Suprapubic skin (tissue), 4 donors: Measurements from ENCODE around the gene RABL2B.

Experiments
- CTCF ChIP-seq, 2 donors: fragments of 200-600 bp in 1 of 2; fragments of 450-650 bp in 1 of 2; sonication (generic) in 1 of 2; IDR thresholded peaks; one replicate each; pipeline ENCODE4 v1.5.1; 2016 to 2019; ENCODE audit warnings: antibody characterized with exemption in 2 of 2, mild to moderate bottlenecking in 1 of 2, moderate library complexity in 1 of 2
- EP300 ChIP-seq: sonication (generic); formaldehyde crosslinking; IDR thresholded peaks from one replicate; pipeline ENCODE4 v1.6.1; 2017; ENCODE audit warnings: antibody characterized with exemption
- POLR2A ChIP-seq, 2 donors: fragments of 450-650 bp; IDR thresholded peaks; one replicate each; pipeline ENCODE4 v1.6.1; 2017; ENCODE audit warnings: antibody characterized with exemption in 2 of 2, mild to moderate bottlenecking in 2 of 2, moderate library complexity in 2 of 2
- POLR2AphosphoS5 ChIP-seq, 3 donors: sonication (generic); formaldehyde crosslinking; IDR thresholded peaks; one replicate each; pipeline ENCODE4 v1.6.1; 2017; ENCODE audit warnings: antibody characterized with exemption in 3 of 3

DNA sequence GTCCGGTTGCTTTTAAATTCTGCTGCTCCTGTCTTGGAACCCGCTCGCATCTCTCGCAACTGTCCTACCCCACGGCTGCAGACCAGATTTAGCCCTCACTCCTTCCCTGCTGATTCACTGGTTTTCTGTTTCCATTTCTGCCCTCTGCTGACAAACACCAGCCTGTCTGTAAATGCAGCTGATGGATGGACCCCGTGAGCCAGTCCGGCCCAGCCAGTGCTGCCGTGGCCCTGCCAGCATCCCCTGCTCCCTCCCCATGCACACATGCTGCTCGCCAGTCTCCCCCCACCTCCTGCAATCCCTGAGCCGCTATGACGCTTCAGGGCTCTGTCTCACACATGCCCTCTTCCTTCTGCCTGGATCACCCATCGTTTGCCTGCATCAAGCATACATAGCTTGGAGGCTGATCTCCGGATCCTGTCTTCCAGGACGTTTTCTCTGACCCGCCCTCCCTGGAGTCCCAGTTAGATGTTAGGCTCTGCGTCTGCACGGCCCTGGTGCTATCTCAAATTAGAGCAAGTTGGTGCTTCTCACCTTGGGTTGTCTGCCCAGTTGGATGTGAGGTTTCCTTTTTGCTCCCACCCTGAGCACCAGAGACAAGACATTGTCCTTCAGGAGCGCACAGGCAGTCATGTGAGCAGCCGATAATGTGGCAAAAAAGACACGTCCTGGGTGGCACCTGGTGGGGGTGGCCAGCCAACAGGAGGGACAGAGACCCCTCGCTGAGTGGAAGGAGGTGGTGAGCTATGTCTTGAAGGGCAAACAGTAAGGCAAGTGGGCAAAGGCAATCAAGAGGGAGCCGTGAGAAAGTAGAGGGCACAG lies 49.7 kb downstream of the RABL2B start:
- TF ChIP-seq CTCF (IDR thresholded peaks at IDR 0.05) (no peak), POLR2A (IDR thresholded peaks at IDR 0.05) (no peak), POLR2AphosphoS5 (IDR thresholded peaks at IDR 0.05) (no peak), EP300 (no peak)
